HG03039 (cell line): ENCODE data around the gene DNAJC6.
"Not testable (repeated sequence)": the region's sequence is repeated elsewhere in the genome, so short reads cannot be mapped to it uniquely, and the experiment has no call there.

Source experiments
- ATAC-seq: cut with Tn5 transposase; IDR thresholded peaks from one replicate; pipeline ENCODE4 v1.9.1; 2021; ENCODE audit warnings: mild to moderate bottlenecking, moderate library complexity; ENCODE audit not compliant: unreplicated experiment

The DNAJC6 gene

GRCh38 chr1:65309304-65310077 is at the start of gene DNAJC6:
Gene DNAJC6 (plus strand): TSS chr1:65309543. CDS start chr1:65309746, 203 bp downstream.
- peak; percentile 53 for ATAC-seq

DNA sequence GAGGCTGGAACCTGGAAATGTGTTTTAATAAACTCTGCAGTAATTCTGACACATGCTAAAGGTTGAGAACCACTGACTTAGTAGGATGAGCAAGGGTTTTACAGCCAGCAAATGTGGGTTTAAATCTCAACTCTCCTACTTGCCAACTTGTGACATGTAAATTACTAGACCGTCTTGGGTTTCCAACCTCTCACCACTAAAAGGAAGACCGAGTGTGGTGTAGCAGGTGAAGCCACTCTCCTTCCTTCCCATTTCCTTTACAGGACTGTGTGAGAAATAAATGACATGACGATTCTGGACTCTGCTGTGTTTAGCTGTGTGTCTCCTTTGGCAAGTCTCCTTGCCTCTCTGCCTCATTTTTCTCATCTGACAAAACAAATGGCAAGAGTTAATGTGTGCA is 49.5 kb upstream of the DNAJC6 start:
- ATAC-seq: no peak

- ATAC-seq: peak; percentile 72
Measured at GRCh38 chr1:65260851-65261473, 48.4 kb upstream of the DNAJC6 start.

- ATAC-seq: no peak
Measured at GRCh38 chr1:65263286-65263685, 46.1 kb upstream of the DNAJC6 start.

DNA sequence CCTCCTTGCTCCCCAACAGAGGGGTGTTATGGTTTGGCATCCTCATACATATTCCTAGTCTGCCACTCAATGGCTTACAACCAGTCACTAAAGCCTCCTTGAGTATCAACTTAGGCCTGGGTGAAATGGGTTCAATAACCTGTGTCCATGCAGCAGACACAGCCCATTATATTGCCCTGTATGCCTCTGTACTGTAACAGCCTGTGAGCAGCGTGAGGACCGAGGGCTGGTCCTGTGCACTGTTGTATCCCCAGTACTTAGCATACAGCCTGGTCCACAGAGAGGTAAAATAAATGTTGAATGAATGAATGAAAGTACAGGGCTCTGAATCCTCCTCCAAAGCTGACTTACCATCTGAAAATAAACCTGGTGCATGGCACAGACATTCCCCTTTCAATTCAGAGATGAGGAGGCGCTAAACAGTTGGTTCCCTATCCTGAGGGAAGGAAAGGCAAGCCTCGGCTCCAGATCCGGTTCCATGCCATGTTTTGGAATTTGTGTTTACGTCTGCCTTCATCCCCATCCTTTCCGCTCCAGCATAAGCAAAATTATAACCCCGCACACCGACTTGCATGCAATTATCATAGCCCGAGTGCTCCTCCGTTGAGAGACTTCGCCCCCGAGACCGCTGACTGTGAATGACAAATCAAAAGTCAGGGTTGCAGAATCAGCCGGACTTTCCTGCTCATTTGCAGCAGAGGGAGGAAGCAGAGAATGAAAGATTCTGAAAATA is 45.0 kb upstream of the DNAJC6 start:
- ATAC-seq: no peak

DNA sequence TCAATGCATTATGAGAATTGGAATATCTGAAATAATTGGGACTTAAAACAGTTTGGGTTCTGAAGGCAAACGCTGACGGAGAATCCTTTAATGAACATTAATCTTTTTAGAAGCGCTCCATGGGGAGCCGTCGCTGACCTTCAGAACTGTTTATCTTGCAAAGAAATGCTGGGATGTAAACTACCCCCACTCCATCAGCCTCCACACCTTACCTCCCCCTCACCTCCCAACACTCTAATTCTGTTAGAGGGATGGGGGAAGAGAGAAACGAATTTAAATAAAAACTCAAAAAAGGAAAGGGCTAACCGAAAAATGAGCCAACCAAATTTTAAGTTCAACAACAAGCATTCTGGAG is 44.1 kb upstream of the DNAJC6 start:
- no peak for ATAC-seq

GRCh38 chr1:65265651-65266351 is 43.5 kb upstream of the DNAJC6 start:
- ATAC-seq: no peak

DNA sequence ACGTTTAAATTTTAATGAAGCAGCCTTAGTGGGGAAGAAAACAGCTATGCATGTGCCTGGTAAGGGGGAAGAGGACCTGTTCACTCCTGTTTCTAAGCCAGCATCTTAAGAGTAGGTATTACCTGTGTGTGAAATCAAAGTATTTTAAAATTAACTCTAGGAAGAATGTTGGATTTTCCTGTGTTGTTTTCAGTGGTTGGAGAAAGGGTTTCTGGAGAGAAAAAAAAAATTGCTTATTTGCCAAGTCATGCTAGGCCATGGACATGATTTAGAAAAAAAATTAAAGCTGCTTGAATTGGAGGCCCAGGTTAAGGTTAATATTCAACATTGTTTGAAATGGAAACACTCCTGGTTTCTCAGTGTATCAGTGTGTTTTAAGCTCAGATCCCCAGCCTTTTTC is 42.9 kb upstream of the DNAJC6 start:
- no peak for ATAC-seq

DNA sequence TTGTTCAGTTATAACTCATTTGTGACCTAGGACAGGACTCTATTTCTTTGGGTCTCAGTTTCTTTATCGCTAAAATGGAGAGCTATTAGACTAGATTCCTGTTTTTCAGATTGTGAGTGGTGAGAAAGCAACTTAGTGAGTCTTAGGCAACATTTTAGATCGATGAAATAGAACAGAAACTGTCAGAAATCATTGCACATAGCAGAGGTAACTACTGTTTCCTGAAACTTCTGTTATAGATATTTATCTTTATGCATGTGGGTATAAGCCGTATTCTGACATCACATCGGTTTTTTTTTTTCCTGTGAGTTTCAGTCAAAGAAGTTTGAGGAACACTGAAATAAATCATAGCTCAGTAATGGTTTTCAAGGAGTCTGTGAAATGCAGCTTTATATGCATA is 42.1 kb upstream of the DNAJC6 start:
- no peak for ATAC-seq

DNA sequence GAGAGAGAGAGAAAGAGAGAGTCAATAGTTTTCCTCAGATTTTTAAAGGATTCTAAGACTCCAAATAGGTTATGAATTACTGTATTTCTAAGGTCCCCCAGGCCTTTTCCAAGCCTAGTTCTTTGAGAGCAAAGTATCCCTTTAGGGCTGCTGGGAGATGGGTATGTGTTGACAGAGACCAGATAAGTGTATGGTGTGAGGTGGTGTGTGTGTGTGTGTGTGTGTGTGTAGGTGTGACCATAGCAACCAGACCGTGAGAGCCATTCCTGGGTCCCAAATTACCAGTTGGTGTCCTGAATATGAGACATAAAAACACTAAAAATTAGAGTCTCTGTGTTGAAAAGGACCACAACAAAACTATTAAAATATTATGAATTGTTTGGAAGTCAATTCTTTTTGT is 41.7 kb upstream of the DNAJC6 start:
- no peak for ATAC-seq

- ATAC-seq: no peak
Measured at GRCh38 chr1:65269612-65270011, 39.7 kb upstream of the DNAJC6 start.

- ATAC-seq: no peak
Measured at GRCh38 chr1:65276197-65276939, 33.0 kb upstream of the DNAJC6 start.

DNA sequence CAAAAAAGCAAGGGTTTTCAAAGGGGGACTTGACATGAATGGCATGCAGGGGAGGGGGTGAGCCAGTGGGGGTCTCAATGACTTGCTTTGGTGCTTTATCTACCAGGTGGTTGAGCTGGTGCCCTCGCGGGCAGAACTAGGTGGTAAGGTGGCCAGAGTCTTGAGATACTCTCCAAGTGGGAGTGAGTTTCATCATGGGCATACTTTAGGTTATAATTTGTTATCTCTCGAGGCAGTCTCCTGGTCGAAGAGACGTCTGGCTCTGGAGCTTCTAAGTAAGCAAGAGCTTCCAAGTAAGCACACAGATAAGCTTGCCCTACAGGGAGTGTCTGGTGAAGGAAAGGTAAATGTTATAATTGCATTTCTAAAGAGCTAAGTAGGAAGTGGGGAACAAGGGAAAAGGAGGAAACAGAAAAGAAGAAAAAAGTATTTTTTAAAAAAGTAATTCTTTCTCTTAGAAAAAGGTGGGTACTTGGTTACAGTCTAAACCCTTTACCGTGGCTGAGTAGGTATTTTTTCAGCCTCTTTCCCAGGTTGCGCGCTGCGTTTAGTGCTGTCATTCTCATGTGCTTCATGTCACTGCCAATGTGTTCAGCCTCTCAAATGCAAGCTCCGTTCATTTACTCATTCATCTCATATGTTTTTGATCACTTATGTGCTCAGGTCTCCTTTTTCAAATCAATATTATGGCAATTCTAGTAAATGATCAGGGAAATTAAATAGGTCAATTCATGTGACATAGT is 31.6 kb upstream of the DNAJC6 start:
- no peak for ATAC-seq

GRCh38 chr1:65278376-65279069 is 30.8 kb upstream of the DNAJC6 start:
- ATAC-seq: no peak

DNA sequence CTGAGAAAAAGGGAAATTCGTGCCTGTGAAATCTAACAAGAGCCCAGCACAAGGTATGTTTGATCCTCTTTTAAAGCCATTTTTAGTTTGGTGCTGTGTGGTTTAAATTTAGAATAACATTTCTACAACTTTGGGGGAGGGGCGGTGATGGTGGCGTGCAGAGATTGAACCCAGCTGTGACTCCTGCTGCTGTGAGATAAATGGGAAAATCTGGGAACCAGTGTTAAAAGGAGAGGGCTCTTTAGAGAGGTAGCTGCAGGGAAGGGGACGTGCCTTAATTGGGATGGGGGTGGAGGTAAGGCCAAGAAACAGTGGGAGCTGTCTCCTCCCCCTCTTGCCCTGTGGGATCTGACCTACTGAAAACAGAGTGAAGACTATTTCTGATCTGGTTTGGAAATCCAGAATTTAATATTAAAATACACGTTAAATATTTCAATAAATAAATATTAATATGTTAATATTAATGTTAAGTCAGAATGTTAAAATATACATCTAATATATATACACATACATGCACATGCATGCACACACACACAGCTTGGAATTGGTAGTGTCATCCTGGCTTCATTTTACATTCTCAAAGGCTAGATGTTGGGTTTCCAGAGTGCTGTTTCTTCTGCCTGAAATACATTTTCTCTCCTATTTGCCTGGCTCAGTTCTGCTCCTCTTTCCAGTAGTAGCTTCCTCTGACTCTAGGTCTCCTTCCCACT is 30.1 kb upstream of the DNAJC6 start:
- ATAC-seq: no peak

DNA sequence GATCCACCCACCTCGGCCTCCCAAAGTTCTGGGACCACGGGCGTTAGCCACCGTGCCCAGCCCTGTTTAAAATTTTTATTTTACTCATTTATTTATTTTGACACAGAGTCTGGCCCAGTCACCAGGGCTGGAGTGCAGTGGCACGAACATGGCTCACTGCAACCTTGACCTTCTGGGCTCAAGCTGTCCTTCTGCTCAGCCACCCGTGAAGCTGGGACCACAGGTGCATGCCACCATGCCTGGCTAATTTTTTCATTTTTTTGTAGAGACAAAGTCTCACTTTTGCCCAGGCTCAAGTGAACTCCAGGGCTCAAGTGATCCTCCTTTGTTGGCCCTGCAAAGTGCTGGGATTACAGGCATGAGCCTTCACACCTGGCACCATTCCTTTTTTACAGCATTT is 27.5 kb upstream of the DNAJC6 start:
- no peak for ATAC-seq

- no peak for ATAC-seq
Measured at GRCh38 chr1:65284229-65284628, 25.1 kb upstream of the DNAJC6 start.

DNA sequence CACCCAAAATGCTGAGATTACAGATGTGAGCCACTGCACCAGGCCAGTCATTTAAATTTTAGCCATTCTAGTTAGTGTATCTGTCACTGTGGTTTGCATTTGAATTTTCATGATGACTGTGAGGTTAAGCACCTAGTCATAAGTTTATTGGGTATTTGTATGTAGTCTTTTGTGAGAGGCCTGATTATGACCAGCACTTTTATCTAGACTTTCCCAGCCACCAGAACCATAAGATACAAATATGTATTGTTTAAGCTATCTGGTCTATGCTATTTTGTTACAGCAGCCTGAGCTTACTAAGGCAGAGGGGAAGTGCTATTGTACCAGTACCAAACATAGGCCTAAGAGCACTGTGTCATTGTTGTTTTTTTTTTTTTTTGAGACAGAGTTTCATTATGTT is 19.9 kb upstream of the DNAJC6 start:
- ATAC-seq: peak; percentile 78

- ATAC-seq: not testable (repeated sequence)
Measured at GRCh38 chr1:65291818-65292217, 17.5 kb upstream of the DNAJC6 start.
